Measurements from ENCODE around the gene AGPAT3.

- TF ChIP-seq, protein P1, sequence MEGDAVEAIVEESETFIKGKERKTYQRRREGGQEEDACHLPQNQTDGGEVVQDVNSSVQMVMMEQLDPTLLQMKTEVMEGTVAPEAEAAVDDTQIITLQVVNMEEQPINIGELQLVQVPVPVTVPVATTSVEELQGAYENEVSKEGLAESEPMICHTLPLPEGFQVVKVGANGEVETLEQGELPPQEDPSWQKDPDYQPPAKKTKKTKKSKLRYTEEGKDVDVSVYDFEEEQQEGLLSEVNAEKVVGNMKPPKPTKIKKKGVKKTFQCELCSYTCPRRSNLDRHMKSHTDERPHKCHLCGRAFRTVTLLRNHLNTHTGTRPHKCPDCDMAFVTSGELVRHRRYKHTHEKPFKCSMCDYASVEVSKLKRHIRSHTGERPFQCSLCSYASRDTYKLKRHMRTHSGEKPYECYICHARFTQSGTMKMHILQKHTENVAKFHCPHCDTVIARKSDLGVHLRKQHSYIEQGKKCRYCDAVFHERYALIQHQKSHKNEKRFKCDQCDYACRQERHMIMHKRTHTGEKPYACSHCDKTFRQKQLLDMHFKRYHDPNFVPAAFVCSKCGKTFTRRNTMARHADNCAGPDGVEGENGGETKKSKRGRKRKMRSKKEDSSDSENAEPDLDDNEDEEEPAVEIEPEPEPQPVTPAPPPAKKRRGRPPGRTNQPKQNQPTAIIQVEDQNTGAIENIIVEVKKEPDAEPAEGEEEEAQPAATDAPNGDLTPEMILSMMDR (IDR thresholded peaks at IDR 0.05; ENCODE audit: low read depth, low read length, poor library complexity, severe bottlenecking) = no peak
- TF ChIP-seq EZH2phosphoT487 (IDR thresholded peaks at IDR 0.05; ENCODE audit: borderline replicate concordance, low read length) = no peak
Measured at GRCh38 chr21:43858806-43859648, 6.0 kb upstream of the AGPAT3 start.
